Measurements from ENCODE around the gene TENM4. TPM values are rescaled to one million over a fixed set of nuclear protein-coding genes. Genes with fewer than 3 reads are reported as not detected.

TENM4 gene
- total and polyA plus RNA-seq, 2 of the 8 experiments (the other 6 are each of a cell fraction or from before 2014, with no cell fraction given), result 3.5 to 7.2 TPM

GRCh38 chr11:79461144-79461543 lies 20.3 kb upstream of the TENM4 start:
- Histone ChIP-seq H3K36me3 (ENCODE audit: control insufficient read depth in 2 of 4, insufficient read depth in 4 of 4, low read length in 3 of 4) (no peaks in the 10 kb centered on the region), H3K18ac (ENCODE audit: extremely low read depth, low read length) (no peak overlapping the region), H3K56ac (replicated peaks; ENCODE audit: insufficient read length, low read depth, low read length) (no peak overlapping the region), H3K4me1 (replicated peaks in 1 of 4; ENCODE audit: control insufficient read depth in 3 of 4, insufficient read depth in 4 of 4, low read length in 3 of 4) (no peaks in the 10 kb centered on the region), H3K27me3 (replicated peaks in 1 of 4; ENCODE audit: control insufficient read depth in 3 of 4, extremely low read depth in 1 of 4, insufficient read depth in 3 of 4, low read length in 3 of 4) (no peaks in the 10 kb centered on the region), H2BK15ac (ENCODE audit: low read length) (no peak overlapping the region), H3K79me2 (ENCODE audit: control insufficient read depth in 1 of 2, insufficient read depth in 2 of 2, low read length in 2 of 2) (no peaks in the 10 kb centered on the region), H3K4me2 (ENCODE audit: insufficient read depth in 1 of 2, low read depth in 2 of 2, low read length in 2 of 2) (no peak overlapping the region), H4K8ac (ENCODE audit: extremely low read depth, insufficient read depth, low read length) (no peak overlapping the region), H3K9me3 (ENCODE audit: insufficient read depth in 2 of 2, low read depth in 1 of 2, low read length in 1 of 2) (no peaks in the 10 kb centered on the region), H4K5ac (ENCODE audit: insufficient read length, low read depth, low read length) (no peak overlapping the region), H4K91ac (replicated peaks; ENCODE audit: insufficient read length, low read length) (no peak overlapping the region), H3K4me3 (ENCODE audit: extremely low read depth in 1 of 4, insufficient read depth in 2 of 4, low read depth in 3 of 4, low read length in 4 of 4) (no peak overlapping the region), H2AK5ac (ENCODE audit: low read depth, low read length) (no peak overlapping the region), H3K14ac (ENCODE audit: insufficient read length) (no peak overlapping the region), H3K27ac (ENCODE audit: low read depth, low read length) (no peak overlapping the region), H3K79me1 (ENCODE audit: low read depth, low read length) (no peaks in the 10 kb centered on the region), H3K23ac (ENCODE audit: insufficient read length) (no peak overlapping the region), H3K4ac (replicated peaks; ENCODE audit: insufficient read length, low read depth, low read length) (no peak overlapping the region), H4K20me1 (replicated peaks in 1 of 2; ENCODE audit: control insufficient read depth in 1 of 2, insufficient read depth in 2 of 2, low read length in 2 of 2) (no peaks in the 10 kb centered on the region), H3K23me2 (ENCODE audit: low read depth, low read length) (no peaks in the 10 kb centered on the region), H2BK5ac (ENCODE audit: low read depth, low read length) (no peak overlapping the region), H2BK12ac (ENCODE audit: low read depth, low read length) (no peak overlapping the region), H2BK120ac (replicated peaks; ENCODE audit: low read depth, low read length) (no peak overlapping the region), H2BK20ac (ENCODE audit: low read length) (no peak overlapping the region), H2AFZ (ENCODE audit: low read length) (peak overlapping the region; percentile 77; the same call in 1 of the 2 replicates), H3K9ac (replicated peaks in 1 of 4; ENCODE audit: extremely low read depth in 1 of 4, low read depth in 3 of 4, low read length in 3 of 4) (no peak overlapping the region)
- WGBS, 2 experiments (ENCODE audit: extremely low coverage in 1 of 2, insufficient coverage in 1 of 2, insufficient read length in 1 of 2, insufficient replicate concordance in 2 of 2, low coverage in 1 of 2, low lambda C conversion rate in 2 of 2, missing lambda C conversion rate in 1 of 2), result 78% methylated on average over 2 of the region's 2 CpGs; no CpG with 5 or more reads in 1 of the 2 experiments
- ChIA-PET CTCF (ENCODE audit: partially characterized antibody) (interaction anchor here (0.9 to 11.2 kb wide), 11 partner anchors 9 to 60 kb away, joined by 3 to 136 read pairs (median 5); partner anchors contain the start of gene TENM4), POLR2A (ENCODE audit: partially characterized antibody) (no interaction called here)
- DNase-seq (ENCODE audit: low read depth in 1 of 2, low spot score in 2 of 2), result no peak
- peak; percentile 63 for FAIRE-seq
- TF ChIP-seq EZH2 (IDR thresholded peaks at IDR 0.05; ENCODE audit: low read depth, low read length, severe bottlenecking) (no peak), HDAC2 (IDR thresholded peaks at IDR 0.05; ENCODE audit: borderline replicate concordance in 1 of 2, low read depth in 2 of 2, low read length in 2 of 2) (0 out of 4 replicates have a peak, but pooled peaks of 1 of the 2 experiments have one; percentile 56), E2F6 (IDR thresholded peaks at IDR 0.05) (no peak), KDM5A (IDR thresholded peaks at IDR 0.05; ENCODE audit: low read length) (no peak), RAD21 (IDR thresholded peaks at IDR 0.05 in 1 of 2, conservative IDR thresholded peaks at IDR 0.05 in 1 of 2; ENCODE audit: low read depth in 2 of 2, low read length in 2 of 2) (peak; percentile 70 to 87), JUN (IDR thresholded peaks at IDR 0.05; ENCODE audit: low read depth, low read length) (no peak), CREB1 (IDR thresholded peaks at IDR 0.05) (no peak), TEAD4 (IDR thresholded peaks at IDR 0.05; ENCODE audit: low read depth, low read length) (peak; percentile 78), BCL11A (IDR thresholded peaks at IDR 0.05; ENCODE audit: low read depth in 2 of 2, low read length in 2 of 2) (no peak), RFX5 (IDR thresholded peaks at IDR 0.05; ENCODE audit: borderline replicate concordance, low read depth, low read length) (no peak), RBBP5 (IDR thresholded peaks at IDR 0.05; ENCODE audit: borderline replicate concordance, low read depth, low read length) (no peak), SRF (IDR thresholded peaks at IDR 0.05; ENCODE audit: low read depth, low read length) (no peak)
